SK-N-SH treated with all-trans-retinoic acid at 6 μM for 48 hours (cell line): ENCODE data around the gene FABP3.

Experiments
- ATAC-seq: fragments of 200-7000 bp; cut with Tn5 transposase; 3 replicates; pipeline ENCODE4 v1.9.1; 2020; ENCODE audit warnings: mild to moderate bottlenecking, moderate library complexity
- ARNTL ChIP-seq: fragments of 450-650 bp; formaldehyde crosslinking; IDR thresholded peaks from 2 replicates; pipeline ENCODE4 v1.5.0; 2020; ENCODE audit warnings: low read depth, mild to moderate bottlenecking, moderate library complexity, borderline replicate concordance
- BACH2 ChIP-seq: fragments of 250-450 bp; sonication (Bioruptor Pico); IDR thresholded peaks from 2 replicates; pipeline ENCODE4 v1.9.0; 2021; ENCODE audit warnings: mild to moderate bottlenecking, borderline replicate concordance
- CREB5 ChIP-seq: fragments of 250-450 bp; sonication (Bioruptor Pico); IDR thresholded peaks from 2 replicates; pipeline ENCODE4 v1.5.1; 2020; ENCODE audit warnings: low read depth, mild to moderate bottlenecking, moderate library complexity
- CSDC2 ChIP-seq: fragments of 250-450 bp; sonication (Bioruptor Pico); IDR thresholded peaks from 2 replicates; pipeline ENCODE4 v1.5.0; 2020; ENCODE audit warnings: mild to moderate bottlenecking, moderate library complexity
- CSRNP3 ChIP-seq: fragments of 250-450 bp; sonication (Bioruptor Pico); IDR thresholded peaks from 2 replicates; pipeline ENCODE4 v1.5.1; 2021; ENCODE audit warnings: mild to moderate bottlenecking, moderate library complexity
- ESRRG ChIP-seq: fragments of 250-450 bp; sonication (Bioruptor Pico); IDR thresholded peaks from 2 replicates; pipeline ENCODE4 v1.6.1; 2021; ENCODE audit warnings: mild to moderate bottlenecking
- GLIS3 ChIP-seq: fragments of 250-450 bp; sonication (Bioruptor Pico); IDR thresholded peaks from 2 replicates; pipeline ENCODE4 v1.5.0; 2020; ENCODE audit warnings: mild to moderate bottlenecking, moderate library complexity
- ISL1 ChIP-seq: fragments of 250-450 bp; sonication (Bioruptor Pico); IDR thresholded peaks from 2 replicates; pipeline ENCODE4 v2.1.2; 2022; ENCODE audit warnings: mild to moderate bottlenecking, moderate library complexity
- OSR1 ChIP-seq: fragments of 250-450 bp; sonication (Bioruptor Pico); IDR thresholded peaks from 2 replicates; pipeline ENCODE4 v1.8.0; 2022; ENCODE audit warnings: moderate library complexity, mild to moderate bottlenecking, inconsistent platforms
- PATZ1 ChIP-seq: fragments of 250-450 bp; sonication (Bioruptor Pico); IDR thresholded peaks from 2 replicates; pipeline ENCODE4 v1.8.0; 2020; ENCODE audit warnings: mild to moderate bottlenecking, moderate library complexity, borderline replicate concordance
- POU6F1 ChIP-seq: fragments of 250-450 bp; sonication (Bioruptor Pico); IDR thresholded peaks from 2 replicates; pipeline ENCODE4 v1.8.0; 2021; ENCODE audit warnings: low read depth, mild to moderate bottlenecking, moderate library complexity, borderline replicate concordance
- PPARA ChIP-seq: fragments of 250-450 bp; sonication (Bioruptor Pico); IDR thresholded peaks from 2 replicates; pipeline ENCODE4 v1.5.0; 2020; ENCODE audit warnings: mild to moderate bottlenecking, borderline replicate concordance
- RARB ChIP-seq: fragments of 250-450 bp; sonication (Bioruptor Pico); IDR thresholded peaks from 2 replicates; pipeline ENCODE4 v1.8.0; 2021; ENCODE audit warnings: mild to moderate bottlenecking, moderate library complexity
- SNAI2 ChIP-seq: fragments of 250-450 bp; sonication (Bioruptor Pico); IDR thresholded peaks from 2 replicates; pipeline ENCODE4 v1.5.0; 2020; ENCODE audit warnings: mild to moderate bottlenecking, moderate library complexity
- TCF4 ChIP-seq: fragments of 250-450 bp; sonication (Bioruptor Pico); IDR thresholded peaks from 2 replicates; pipeline ENCODE4 v1.8.0; 2021; ENCODE audit warnings: mild to moderate bottlenecking, moderate library complexity, borderline replicate concordance
- TOX ChIP-seq: fragments of 250-450 bp; sonication (Bioruptor Pico); IDR thresholded peaks from 2 replicates; pipeline ENCODE4 v1.8.0; 2021; ENCODE audit warnings: mild to moderate bottlenecking, moderate library complexity, borderline replicate concordance
- TSHZ2 ChIP-seq: fragments of 250-450 bp; sonication (Bioruptor Pico); IDR thresholded peaks from 2 replicates; pipeline ENCODE4 v1.5.0; 2020; ENCODE audit warnings: mild to moderate bottlenecking, moderate library complexity
- ZFP3 ChIP-seq: fragments of 250-450 bp; sonication (Bioruptor Pico); IDR thresholded peaks from 2 replicates; pipeline ENCODE4 v1.5.0; 2020; ENCODE audit warnings: mild to moderate bottlenecking, moderate library complexity
- ZNF565 ChIP-seq: fragments of 450-650 bp; formaldehyde crosslinking; conservative IDR thresholded peaks from 2 replicates; pipeline ENCODE4 v1.5.0; 2020; ENCODE audit warnings: low read depth, mild to moderate bottlenecking, moderate library complexity
- ZNF70 ChIP-seq: fragments of 450-650 bp; formaldehyde crosslinking; IDR thresholded peaks from 2 replicates; pipeline ENCODE4 v1.5.0; 2020; ENCODE audit warnings: mild to moderate bottlenecking, moderate library complexity
- ZNF8 ChIP-seq: fragments of 450-650 bp; formaldehyde crosslinking; IDR thresholded peaks from 2 replicates; pipeline ENCODE4 v1.5.0; 2020; ENCODE audit warnings: mild to moderate bottlenecking, moderate library complexity

Gene FABP3

GRCh38 chr1:31344503-31344902 is 28.4 kb downstream of the FABP3 start:
- TF ChIP-seq RARB: no peak
- TF ChIP-seq ISL1: no peak
- no peak for TF ChIP-seq ZFP3 (CRISPR knock-in tag)
- TF ChIP-seq SNAI2 (CRISPR knock-in tag): no peak
- no peak for TF ChIP-seq POU6F1 (CRISPR knock-in tag)
- TF ChIP-seq PPARA (CRISPR knock-in tag): no peak
- TF ChIP-seq ESRRG (CRISPR knock-in tag): no peak
- TF ChIP-seq ARNTL: no peak
- no peak for TF ChIP-seq PATZ1 (CRISPR knock-in tag)
- TF ChIP-seq TCF4 (CRISPR knock-in tag): no peak
- TF ChIP-seq TOX (CRISPR knock-in tag): no peak
- no peak for TF ChIP-seq OSR1 (CRISPR knock-in tag)
- no peak for TF ChIP-seq CREB5
- no peak for TF ChIP-seq CSRNP3 (CRISPR knock-in tag)
- no peak for TF ChIP-seq BACH2
- no peak for TF ChIP-seq CSDC2 (CRISPR knock-in tag)
- no peak for TF ChIP-seq ZNF565
- no peak for TF ChIP-seq TSHZ2 (CRISPR knock-in tag)
- no peak for TF ChIP-seq GLIS3 (CRISPR knock-in tag)

GRCh38 chr1:31336687-31337467 is 36.0 kb downstream of the FABP3 start:
- no peak for ATAC-seq
- no peak for TF ChIP-seq RARB
- TF ChIP-seq TOX (CRISPR knock-in tag): no peak
- TF ChIP-seq BACH2: no peak

More at GRCh38 chr1:31344503-31344902, 28.4 kb downstream of the FABP3 start:
- no peak for ATAC-seq

- TF ChIP-seq BACH2 (no peak), ZNF565 (no peak), CREB5 (no peak), TOX (CRISPR knock-in tag) (no peak), RARB (no peak), TCF4 (CRISPR knock-in tag) (no peak), SNAI2 (CRISPR knock-in tag) (no peak), POU6F1 (CRISPR knock-in tag) (no peak), PPARA (CRISPR knock-in tag) (no peak), ZNF70 (CRISPR knock-in tag) (no peak), ESRRG (CRISPR knock-in tag) (no peak), ZNF8 (CRISPR knock-in tag) (no peak), ARNTL (no peak)
- peak; percentile 79 for ATAC-seq
Measured at GRCh38 chr1:31335007-31335406, 37.9 kb downstream of the FABP3 start.
